Ectodermal cell (in vitro differentiated cells): Measurements from ENCODE around the gene SPINDOC.

Source experiments
- H3K27ac ChIP-seq: 2 replicates; pipeline ENCODE4 v1.7.0; 2013; ENCODE audit warnings: mild to moderate bottlenecking, low read depth, low read length; ENCODE audit not compliant: insufficient read depth, poor library complexity, severe bottlenecking
- H3K27me3 ChIP-seq: 2 replicates; pipeline ENCODE4 v1.7.0; 2013; ENCODE audit warnings: mild to moderate bottlenecking, low read length; ENCODE audit not compliant: insufficient read depth, control insufficient read depth, poor library complexity, severe bottlenecking
- H3K36me3 ChIP-seq: one replicate; pipeline ENCODE4 v1.7.0; 2013; ENCODE audit warnings: low read length; ENCODE audit not compliant: control insufficient read depth, insufficient read depth
- H3K4me1 ChIP-seq: one replicate; pipeline ENCODE4 v1.7.0; 2013; ENCODE audit warnings: low read length; ENCODE audit not compliant: control insufficient read depth, insufficient read depth
- H3K4me3 ChIP-seq: 2 replicates; pipeline ENCODE4 v1.7.0; 2013; ENCODE audit warnings: low read depth, low read length, control low read depth; ENCODE audit not compliant: insufficient read depth
- H3K9me3 ChIP-seq: 2 replicates; pipeline ENCODE4 v1.7.0; 2013; ENCODE audit warnings: mild to moderate bottlenecking, low read length, moderate library complexity; ENCODE audit not compliant: control insufficient read depth
- WGBS, 2 experiments: methylation state at CpG; one replicate each; pipeline ENCODE4 v1.1.7; 2013; ENCODE audit warnings: missing lambda C conversion rate in 2 of 2; 5-methylcytosine and 5-hydroxymethylcytosine counted together

The SPINDOC gene

GRCh38 chr11:63868399-63869064 is 55.3 kb downstream of the SPINDOC start:
- Histone ChIP-seq H3K36me3 (no peaks in the 10 kb centered on the region), H3K27me3 (no peaks in the 10 kb centered on the region), H3K27ac (no peak overlapping the region), H3K4me3 (no peak overlapping the region), H3K9me3 (no peaks in the 10 kb centered on the region), H3K4me1 (peaks cover 10% of the 10 kb centered on the region)
- WGBS, 2 experiments = 86% methylated on average over 9 of the region's 9 CpGs

GRCh38 chr11:63869171-63869591 is 55.9 kb downstream of the SPINDOC start:
- H3K4me1 ChIP-seq = peaks cover 10% of the 10 kb centered on the region
- WGBS, 2 experiments = 91% methylated on average over 7 of the region's 7 CpGs
- no peak overlapping the region for H3K4me3 ChIP-seq

GRCh38 chr11:63869683-63870082 is 56.4 kb downstream of the SPINDOC start:
- peaks cover 10% of the 10 kb centered on the region for H3K4me1 ChIP-seq
- no peaks in the 10 kb centered on the region for H3K27me3 ChIP-seq
- no peak overlapping the region for H3K4me3 ChIP-seq
- no peaks in the 10 kb centered on the region for H3K9me3 ChIP-seq
- H3K36me3 ChIP-seq = no peaks in the 10 kb centered on the region
- no peak overlapping the region for H3K27ac ChIP-seq
- WGBS, 2 experiments = 94% methylated on average over 8 of the region's 8 CpGs

More at GRCh38 chr11:63869171-63869591, 55.9 kb downstream of the SPINDOC start:
- Histone ChIP-seq H3K27ac (no peak overlapping the region), H3K9me3 (no peaks in the 10 kb centered on the region), H3K27me3 (no peaks in the 10 kb centered on the region), H3K36me3 (no peaks in the 10 kb centered on the region)

- no peaks in the 10 kb centered on the region for H3K9me3 ChIP-seq
- 93 to 95% methylated on average over 14 of the region's 14 CpGs for WGBS, 2 experiments
- H3K4me1 ChIP-seq = peaks cover 10% of the 10 kb centered on the region
- H3K36me3 ChIP-seq = no peaks in the 10 kb centered on the region
- no peak overlapping the region for H3K27ac ChIP-seq
- no peaks in the 10 kb centered on the region for H3K27me3 ChIP-seq
- H3K4me3 ChIP-seq = no peak overlapping the region
Observed at GRCh38 chr11:63870351-63871140, 57.3 kb downstream of the SPINDOC start.

- 57 to 61% methylated on average over 11 of the region's 11 CpGs for WGBS, 2 experiments
Observed at GRCh38 chr11:63871962-63872799, 58.9 kb downstream of the SPINDOC start.

GRCh38 chr11:63872800-63873197 is 59.5 kb downstream of the SPINDOC start:
- Histone ChIP-seq H3K36me3 (no peaks in the 10 kb centered on the region), H3K27me3 (no peaks in the 10 kb centered on the region), H3K4me3 (no peak overlapping the region), H3K9me3 (no peaks in the 10 kb centered on the region), H3K27ac (no peak overlapping the region), H3K4me1 (peaks cover 10% of the 10 kb centered on the region)
- WGBS, 2 experiments = 89 to 90% methylated on average over 5 of the region's 5 CpGs

More at GRCh38 chr11:63871962-63872799, 58.9 kb downstream of the SPINDOC start:
- Histone ChIP-seq H3K27ac (no peak overlapping the region), H3K36me3 (no peaks in the 10 kb centered on the region), H3K27me3 (no peaks in the 10 kb centered on the region), H3K4me3 (no peak overlapping the region), H3K4me1 (peaks cover 10% of the 10 kb centered on the region), H3K9me3 (no peaks in the 10 kb centered on the region)

GRCh38 chr11:63873311-63873710 is 60.1 kb downstream of the SPINDOC start:
- 94 to 97% methylated on average over 5 of the region's 5 CpGs for WGBS, 2 experiments
- Histone ChIP-seq H3K36me3 (no peaks in the 10 kb centered on the region), H3K27ac (no peak overlapping the region), H3K4me1 (peaks cover 10% of the 10 kb centered on the region), H3K9me3 (no peaks in the 10 kb centered on the region), H3K4me3 (no peak overlapping the region), H3K27me3 (no peaks in the 10 kb centered on the region)

GRCh38 chr11:63874511-63874910 is 61.3 kb downstream of the SPINDOC start:
- H3K27ac ChIP-seq = no peak overlapping the region
- 95 to 97% methylated on average over 6 of the region's 6 CpGs for WGBS, 2 experiments
- no peaks in the 10 kb centered on the region for H3K27me3 ChIP-seq
- no peaks in the 10 kb centered on the region for H3K36me3 ChIP-seq
- no peak overlapping the region for H3K4me3 ChIP-seq
- no peaks in the 10 kb centered on the region for H3K9me3 ChIP-seq
- H3K4me1 ChIP-seq = peaks cover 13% of the 10 kb centered on the region

GRCh38 chr11:63875506-63876065 is 62.3 kb downstream of the SPINDOC start:
- no peak overlapping the region for H3K27ac ChIP-seq
- WGBS, 2 experiments = 93 to 96% methylated on average over 6 to 8 of the region's 8 CpGs

More at GRCh38 chr11:63875506-63876065, 62.3 kb downstream of the SPINDOC start:
- Histone ChIP-seq H3K9me3 (no peaks in the 10 kb centered on the region), H3K4me1 (peaks cover 23% of the 10 kb centered on the region), H3K4me3 (no peak overlapping the region), H3K36me3 (no peaks in the 10 kb centered on the region), H3K27me3 (no peaks in the 10 kb centered on the region)
